Esophagus muscularis mucosa (tissue), 4 donors: ENCODE measurements around the gene ZNF423. TPM values are rescaled to one million over a fixed set of nuclear protein-coding genes. Genes with fewer than 3 reads are reported as not detected.

Experiments used
- DNase-seq: peaks from one replicate; pipeline ENCODE4 v3.0.0-alpha.2; 2017; ENCODE audit errors: extremely low spot score
- H3K27ac ChIP-seq, 4 donors: fragments of 200-600 bp; sonication (generic); replicated peaks in 1 of 4; 1 replicate in 3 of 4; 2 replicates in 1 of 4; pipeline ENCODE4 v1.5.1; 2016 to 2019; ENCODE audit warnings: mild to moderate bottlenecking in 1 of 4
- H3K27me3 ChIP-seq, 4 donors: fragments of 200-600 bp; sonication (generic); one replicate each; pipeline versions ENCODE4 v1.5.1 to v1.6.0; 2016 to 2019
- H3K36me3 ChIP-seq, 4 donors: fragments of 200-600 bp; sonication (generic); one replicate each; pipeline ENCODE4 v1.5.1; 2016 to 2019
- H3K4me1 ChIP-seq, 4 donors: fragments of 200-600 bp; sonication (generic); one replicate each; pipeline ENCODE4 v1.5.1; 2016 to 2019
- H3K4me3 ChIP-seq, 4 donors: fragments of 200-600 bp; sonication (generic); 1 replicate in 2 of 4; 2 replicates in 2 of 4; pipeline ENCODE4 v1.5.1; 2016 to 2019; ENCODE audit warnings: mild to moderate bottlenecking in 4 of 4, moderate library complexity in 1 of 4
- H3K9me3 ChIP-seq, 4 donors: fragments of 200-600 bp; sonication (generic); 1 replicate in 3 of 4; 2 replicates in 1 of 4; pipeline ENCODE4 v1.5.1; 2016 to 2019
- CTCF ChIP-seq, 3 experiments: fragments of 200-600 bp in 2 of 3; fragments of 450-650 bp in 1 of 3; sonication (generic) in 2 of 3; IDR thresholded peaks; one replicate each; pipeline ENCODE4 v1.5.1; 2017 to 2019; ENCODE audit warnings: antibody characterized with exemption in 3 of 3, mild to moderate bottlenecking in 2 of 3, moderate library complexity in 1 of 3
- EP300 ChIP-seq: sonication (generic); formaldehyde crosslinking; IDR thresholded peaks from one replicate; pipeline ENCODE4 v1.6.1; 2017; ENCODE audit warnings: antibody characterized with exemption
- POLR2A ChIP-seq: fragments of 450-650 bp; IDR thresholded peaks from one replicate; pipeline ENCODE4 v1.6.1; 2017; ENCODE audit warnings: antibody characterized with exemption, moderate library complexity, mild to moderate bottlenecking, low read depth
- POLR2AphosphoS5 ChIP-seq, 2 donors: sonication (generic); formaldehyde crosslinking; IDR thresholded peaks; one replicate each; pipeline ENCODE4 v1.6.1; 2017; ENCODE audit warnings: antibody characterized with exemption in 2 of 2
- WGBS: methylation state at CpG from one replicate; pipeline ENCODE4 v1.1.5; 2018; 5-methylcytosine and 5-hydroxymethylcytosine counted together
- intact Hi-C: fragments of 100-400 bp; cut with DNase I; formaldehyde crosslinking; loops from one replicate; pipeline ENCODE4 v1.15.1; 2023
- total RNA-seq, 4 donors: library from RNA; depleted of rRNA; stranded (reverse); fragments of >200 nt; gene quantifications; one replicate each; pipeline versions ENCODE4 v1.1.0 to v1.2.1, GENCODE V29; 2016

ZNF423 gene
- total RNA-seq, 4 donors from 2014 or later = 8.7 to 22.5 (median 10.3) TPM

GRCh38 chr16:49834531-49835151, 21.3 kb downstream of the ZNF423 start:
- no peak for DNase-seq
- peak overlapping the region; percentile 83 to 92 (median 92) for H3K27ac ChIP-seq
- TF ChIP-seq POLR2AphosphoS5 (IDR thresholded peaks at IDR 0.05) = peak; percentile 15 to 24
- TF ChIP-seq POLR2A = no peak
- TF ChIP-seq EP300 = no peak
- TF ChIP-seq CTCF (IDR thresholded peaks at IDR 0.05) = no peak
- H3K4me1 ChIP-seq = peaks cover 63 to 85% (median 84%) of the 10 kb centered on the region in 4 donors
- H3K36me3 ChIP-seq = no peaks in the 10 kb centered on the region
- H3K9me3 ChIP-seq = no peaks in the 10 kb centered on the region
- intact Hi-C loops = no loop called here
- peak overlapping the region in 3 of 4 donors; percentile 5 to 13 (median 12) for H3K4me3 ChIP-seq
- peaks cover 0 to 6% (median 0%) of the 10 kb centered on the region in 4 donors for H3K27me3 ChIP-seq
- 47% methylated on average over 14 of the region's 19 CpGs for whole genome bisulfite sequencing

- Histone ChIP-seq H3K27me3 (peaks cover 0 to 6% (median 0%) of the 10 kb centered on the region in 4 donors), H3K4me3 (peak overlapping the region in 2 of 4 donors; percentile 5 to 13), H3K36me3 (no peaks in the 10 kb centered on the region), H3K27ac (peak overlapping the region; percentile 83 to 92 (median 92)), H3K9me3 (no peaks in the 10 kb centered on the region), H3K4me1 (peaks cover 59 to 84% (median 82%) of the 10 kb centered on the region in 4 donors)
- peak in 1 of 2 donors; percentile 16 for TF ChIP-seq POLR2AphosphoS5 (IDR thresholded peaks at IDR 0.05)
- no peak for TF ChIP-seq EP300
- 46% methylated on average over 12 of the region's 13 CpGs for WGBS
- intact Hi-C loops = no loop called here
- DNase-seq = no peak
These were observed 21.9 kb downstream of the ZNF423 start for GRCh38 chr16:49833796-49834530.

GRCh38 chr16:49833085-49833484, 22.8 kb downstream of the ZNF423 start:
- TF ChIP-seq POLR2A (no peak), POLR2AphosphoS5 (IDR thresholded peaks at IDR 0.05) (peak; percentile 44 to 79), CTCF (IDR thresholded peaks at IDR 0.05) (no peak), EP300 (no peak)
- no peak for DNase-seq
- Histone ChIP-seq H3K9me3 (no peaks in the 10 kb centered on the region), H3K4me1 (peaks cover 63 to 84% (median 82%) of the 10 kb centered on the region in 4 donors), H3K27ac (peak overlapping the region; percentile 83 to 92 (median 92)), H3K27me3 (no peaks in the 10 kb centered on the region), H3K36me3 (no peaks in the 10 kb centered on the region), H3K4me3 (peak overlapping the region in 1 of 4 donors; percentile 9)
- WGBS = 37% methylated on average over 11 of the region's 11 CpGs
- intact Hi-C loops = no loop called here

- 68% methylated on average over 7 of the region's 7 CpGs for WGBS
- peak; percentile 7 to 34 for TF ChIP-seq POLR2AphosphoS5 (IDR thresholded peaks at IDR 0.05)
- no peak for TF ChIP-seq POLR2A
- Histone ChIP-seq H3K36me3 (no peaks in the 10 kb centered on the region), H3K9me3 (no peaks in the 10 kb centered on the region), H3K27me3 (no peaks in the 10 kb centered on the region), H3K27ac (peak overlapping the region; percentile 83 to 92 (median 92)), H3K4me3 (no peak overlapping the region), H3K4me1 (peaks cover 68 to 84% (median 82%) of the 10 kb centered on the region in 4 donors)
- intact Hi-C loops = no loop called here
- no peak for DNase-seq
These were observed 23.7 kb downstream of the ZNF423 start for GRCh38 chr16:49832177-49832576.

- intact Hi-C loops = no loop called here
These were observed 25.0 kb downstream of the ZNF423 start for GRCh38 chr16:49830873-49831272.

More at GRCh38 chr16:49830873-49831272, 25.0 kb downstream of the ZNF423 start:
- Histone ChIP-seq H3K36me3 (no peaks in the 10 kb centered on the region), H3K4me3 (no peak overlapping the region), H3K9me3 (no peaks in the 10 kb centered on the region), H3K4me1 (peaks cover 66 to 82% (median 77%) of the 10 kb centered on the region in 4 donors), H3K27ac (peak overlapping the region in 2 of 4 donors; percentile 83 to 92), H3K27me3 (no peaks in the 10 kb centered on the region)
- 96% methylated on average over 5 of the region's 5 CpGs for WGBS
- TF ChIP-seq EP300 (no peak), POLR2AphosphoS5 (IDR thresholded peaks at IDR 0.05) (no peak), CTCF (IDR thresholded peaks at IDR 0.05) (no peak), POLR2A (no peak)
- no peak for DNase-seq
